AG09309 (cell line): ENCODE results near the gene KRT77.

Experiments used
- DNase-seq: peaks from one replicate; pipeline ENCODE4 v3.0.0-alpha.2; 2010; ENCODE audit warnings: low read depth
- H3K4me3 ChIP-seq: 2 replicates; pipeline ENCODE4 v1.5.1; 2011; ENCODE audit warnings: mild to moderate bottlenecking, low read depth, low read length, moderate library complexity; ENCODE audit not compliant: control insufficient read depth
- TF ChIP-seq, protein P1 (sequence below): IDR thresholded peaks from 2 replicates; pipeline ENCODE4 v1.5.1; 2011; ENCODE audit warnings: mild to moderate bottlenecking, low read depth, low read length, inconsistent platforms; ENCODE audit not compliant: insufficient read depth, control insufficient read depth; ENCODE audit errors: missing control alignments

KRT77 gene

DNA sequence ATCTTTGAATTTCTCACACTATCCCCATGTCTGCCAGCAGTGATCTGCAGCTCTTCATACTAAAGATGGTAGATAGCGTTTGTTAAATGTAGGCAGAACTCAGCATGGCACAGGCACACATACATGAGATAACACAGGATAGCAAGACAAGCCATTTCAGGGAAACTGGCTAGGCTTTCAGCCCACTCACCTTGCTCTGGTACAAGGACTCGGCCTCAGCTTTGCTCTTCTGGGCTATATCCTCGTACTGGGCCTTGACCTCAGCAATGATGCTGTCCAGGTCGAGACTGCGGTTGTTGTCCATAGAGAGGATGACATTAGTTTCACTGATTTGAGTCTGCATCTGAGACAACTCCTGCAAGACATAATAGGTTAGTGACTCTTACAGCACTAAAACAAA is 26.2 kb downstream of the KRT77 start:
- no peak for DNase-seq
- TF ChIP-seq, protein P1, sequence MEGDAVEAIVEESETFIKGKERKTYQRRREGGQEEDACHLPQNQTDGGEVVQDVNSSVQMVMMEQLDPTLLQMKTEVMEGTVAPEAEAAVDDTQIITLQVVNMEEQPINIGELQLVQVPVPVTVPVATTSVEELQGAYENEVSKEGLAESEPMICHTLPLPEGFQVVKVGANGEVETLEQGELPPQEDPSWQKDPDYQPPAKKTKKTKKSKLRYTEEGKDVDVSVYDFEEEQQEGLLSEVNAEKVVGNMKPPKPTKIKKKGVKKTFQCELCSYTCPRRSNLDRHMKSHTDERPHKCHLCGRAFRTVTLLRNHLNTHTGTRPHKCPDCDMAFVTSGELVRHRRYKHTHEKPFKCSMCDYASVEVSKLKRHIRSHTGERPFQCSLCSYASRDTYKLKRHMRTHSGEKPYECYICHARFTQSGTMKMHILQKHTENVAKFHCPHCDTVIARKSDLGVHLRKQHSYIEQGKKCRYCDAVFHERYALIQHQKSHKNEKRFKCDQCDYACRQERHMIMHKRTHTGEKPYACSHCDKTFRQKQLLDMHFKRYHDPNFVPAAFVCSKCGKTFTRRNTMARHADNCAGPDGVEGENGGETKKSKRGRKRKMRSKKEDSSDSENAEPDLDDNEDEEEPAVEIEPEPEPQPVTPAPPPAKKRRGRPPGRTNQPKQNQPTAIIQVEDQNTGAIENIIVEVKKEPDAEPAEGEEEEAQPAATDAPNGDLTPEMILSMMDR: no peak
- H3K4me3 ChIP-seq: no peak overlapping the region

DNA sequence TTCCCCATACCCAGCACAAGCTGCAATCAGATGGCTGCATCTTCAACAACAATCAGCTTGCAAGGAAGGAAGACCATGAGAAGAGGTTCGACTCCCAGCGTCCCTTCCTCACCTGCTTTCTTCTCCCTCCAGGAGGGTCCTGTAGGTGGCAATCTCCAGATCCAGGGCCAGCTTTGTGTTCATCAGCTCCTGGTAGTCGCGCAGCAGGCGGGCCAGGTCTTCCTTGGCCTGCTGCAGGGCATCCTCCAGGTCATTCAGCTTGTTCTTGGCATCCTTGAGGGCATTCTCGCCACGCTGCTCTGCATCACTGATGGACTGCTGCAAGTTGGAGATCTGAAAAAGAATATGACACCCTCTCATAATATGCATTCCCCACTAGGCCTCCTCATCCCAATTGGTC is 27.2 kb downstream of the KRT77 start:
- no peak overlapping the region for H3K4me3 ChIP-seq
- DNase-seq: no peak
- TF ChIP-seq, protein P1: no peak

DNA sequence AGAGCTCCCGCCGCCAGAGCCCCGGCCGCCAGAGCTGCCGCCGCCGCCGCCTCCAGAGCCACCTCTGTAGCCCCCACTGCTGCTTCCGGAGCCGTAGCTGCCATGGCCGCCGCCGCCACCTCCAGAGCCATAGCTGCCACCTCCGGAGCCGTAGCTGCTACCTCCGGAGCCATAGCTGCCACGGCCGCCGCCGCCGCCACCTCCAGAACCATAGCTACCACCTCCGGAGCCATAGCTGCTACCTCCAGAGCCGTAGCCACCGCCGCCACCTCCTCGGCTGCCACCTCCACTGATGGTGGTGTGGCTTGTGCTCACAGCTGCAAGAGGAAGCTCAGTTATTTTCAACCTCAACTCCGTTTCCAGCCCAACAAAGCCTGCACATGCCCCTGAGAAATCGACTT is 28.0 kb downstream of the KRT77 start:
- no peak overlapping the region for H3K4me3 ChIP-seq
- TF ChIP-seq, protein P1: no peak
- DNase-seq: no peak

DNA sequence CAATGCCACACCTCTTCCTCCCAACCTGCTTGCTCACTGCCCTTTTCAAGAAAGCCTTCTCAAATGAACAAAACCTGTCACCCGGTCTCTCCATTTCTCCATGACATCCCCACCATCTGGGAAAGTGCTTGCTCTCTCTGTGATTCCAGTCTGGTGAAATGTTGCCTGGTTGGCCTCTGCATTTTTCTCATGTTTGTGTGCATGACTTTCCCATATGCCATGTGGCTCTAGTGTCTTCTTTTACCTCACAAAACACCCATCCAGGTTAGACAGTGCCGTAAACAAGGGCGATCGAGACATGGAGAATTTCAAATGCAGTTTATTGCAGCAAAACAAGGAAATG is 28.9 kb downstream of the KRT77 start:
- no peak for DNase-seq
- TF ChIP-seq, protein P1: no peak
- H3K4me3 ChIP-seq: no peak overlapping the region

DNA sequence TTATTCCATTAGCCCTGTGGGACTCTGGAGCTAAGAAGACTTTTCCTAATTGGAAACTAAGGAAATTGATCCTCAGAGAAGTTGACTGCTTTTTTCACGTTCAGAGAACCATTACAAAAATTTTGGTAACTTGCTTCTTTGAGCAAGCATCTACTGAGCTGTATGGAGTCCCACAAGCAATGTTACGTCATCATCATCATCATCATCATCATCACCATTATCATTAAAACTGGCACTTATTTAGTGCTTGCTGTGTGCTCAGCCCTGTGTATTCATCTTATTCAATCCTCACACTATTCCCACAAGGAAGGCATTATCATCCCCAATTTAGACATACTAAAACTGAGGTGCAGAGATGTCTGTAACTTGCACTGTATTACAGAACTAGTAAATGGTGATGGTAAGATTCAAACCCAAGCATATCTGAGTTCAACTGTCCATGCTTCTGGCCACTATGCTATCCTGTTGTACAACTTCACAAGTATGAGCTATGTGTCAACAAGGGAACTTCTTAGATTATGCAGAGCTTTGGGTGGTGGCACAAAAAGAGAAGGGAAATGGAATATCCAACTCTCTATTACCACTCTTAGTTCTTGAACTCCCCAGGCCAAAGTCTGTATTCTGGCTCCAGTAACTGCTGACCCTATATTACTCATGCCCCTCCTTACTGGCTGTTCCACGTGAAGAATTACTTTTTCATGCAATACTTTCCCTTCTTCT is 29.5 kb downstream of the KRT77 start:
- TF ChIP-seq, protein P1: no peak
- no peak overlapping the region for H3K4me3 ChIP-seq
- no peak for DNase-seq

DNA sequence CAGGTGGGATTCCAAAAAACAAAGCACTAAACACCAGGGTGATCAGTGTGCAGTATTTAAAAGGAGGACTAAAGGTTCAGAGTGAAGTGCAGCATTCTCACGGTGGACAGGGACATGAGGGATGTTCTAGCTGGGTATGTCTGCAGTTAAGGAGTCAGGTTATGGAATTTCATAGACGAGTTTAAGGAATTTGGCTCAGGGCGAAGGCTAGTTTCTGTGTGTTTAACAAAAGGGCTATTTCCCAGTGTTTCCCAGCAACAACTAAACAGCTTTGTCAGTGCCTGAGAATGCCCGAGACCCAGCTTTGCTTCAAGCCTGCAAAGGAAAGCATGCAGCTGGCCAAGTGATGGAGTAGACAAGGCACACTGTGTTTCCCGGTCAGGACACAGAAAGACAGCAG is 30.1 kb downstream of the KRT77 start:
- TF ChIP-seq, protein P1: no peak
- no peak for DNase-seq
- no peak overlapping the region for H3K4me3 ChIP-seq

DNA sequence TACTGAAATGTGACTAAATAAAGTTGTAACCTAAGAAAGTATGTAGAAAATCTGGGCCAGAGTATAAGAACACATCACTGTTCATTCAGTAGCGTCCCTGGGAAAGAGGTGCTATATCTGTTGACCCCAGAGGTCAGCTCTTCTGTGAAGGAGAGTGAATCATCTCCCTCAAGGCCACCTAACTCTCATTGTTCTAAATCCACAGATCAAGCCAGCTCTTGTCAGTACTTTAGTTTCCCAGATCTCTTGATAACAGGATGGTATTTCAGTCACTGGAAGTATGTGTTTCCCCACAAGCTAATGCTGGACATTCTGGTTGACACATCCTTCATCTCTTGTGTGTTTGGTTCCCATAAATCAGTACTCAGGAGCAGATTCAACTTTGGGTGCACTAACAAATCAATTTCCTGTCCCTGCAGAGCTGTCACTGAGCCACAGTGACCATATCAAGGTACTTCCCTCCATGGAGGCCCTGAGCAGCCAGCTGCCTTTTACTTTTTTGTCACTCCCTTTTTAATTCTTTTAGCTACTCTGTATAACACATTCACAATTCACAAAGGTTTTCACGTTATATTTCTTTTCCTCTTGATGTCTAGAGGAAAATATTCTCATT is 30.9 kb downstream of the KRT77 start:
- TF ChIP-seq, protein P1: no peak
- DNase-seq: no peak

More for the DNA sequence above, 30.9 kb downstream of the KRT77 start:
- no peak overlapping the region for H3K4me3 ChIP-seq
